Measurements from ENCODE around the gene LTF. TPM values are rescaled to one million over a fixed set of nuclear protein-coding genes. Genes with fewer than 3 reads are reported as not detected.
A peak's percentile ranks its signal among the peaks of the same experiment; 100 is the strongest.

The LTF gene
- total and polyA plus RNA-seq, 9 of the 15 experiments (the other 6 are each of a cell fraction or from before 2014, with no cell fraction given), result 0.07 TPM; not detected in 8

- TF ChIP-seq CBX2 (IDR thresholded peaks at IDR 0.05; ENCODE audit: insufficient read depth, low read length, poor library complexity, severe bottlenecking) (no peak), L3MBTL2 (IDR thresholded peaks at IDR 0.05) (peak; percentile 92), ZNF830 (CRISPR knock-in tag; IDR thresholded peaks at IDR 0.05) (no peak), CC2D1A (IDR thresholded peaks at IDR 0.05) (no peak), CTBP1 (IDR thresholded peaks at IDR 0.05; ENCODE audit: borderline replicate concordance) (peak; percentile 27; the same call in 1 of the 2 replicates), TOE1 (IDR thresholded peaks at IDR 0.05; ENCODE audit: borderline replicate concordance) (0 out of 2 replicates have a peak, but pooled peaks have one; percentile 22), TOE1 (CRISPR knock-in tag; IDR thresholded peaks at IDR 0.05; ENCODE audit: borderline replicate concordance, low read depth) (no peak), PTTG1 (tag; IDR thresholded peaks at IDR 0.05; ENCODE audit: low read depth) (no peak), ZNF354B (CRISPR knock-in tag; IDR thresholded peaks at IDR 0.05) (no peak), ATF1 (CRISPR knock-in tag; IDR thresholded peaks at IDR 0.05) (no peak), ATF1 (tag; IDR thresholded peaks at IDR 0.05) (0 out of 2 replicates have a peak, but pooled peaks have one; percentile 11), ZNF239 (CRISPR knock-in tag; IDR thresholded peaks at IDR 0.05) (no peak), NBN (IDR thresholded peaks at IDR 0.05; ENCODE audit: low read depth) (0 out of 2 replicates have a peak, but pooled peaks have one; percentile 40), NCOA4 (IDR thresholded peaks at IDR 0.05; ENCODE audit: partially characterized antibody) (no peak), NCOA2 (IDR thresholded peaks at IDR 0.05; ENCODE audit: partially characterized antibody in 2 of 2) (no peak), NR2C2 (CRISPR knock-in tag; IDR thresholded peaks at IDR 0.05) (no peak), NR2C2 (tag; IDR thresholded peaks at IDR 0.05) (peak; percentile 88), ARNT (IDR thresholded peaks at IDR 0.05) (peak in 1 of 2 experiments; percentile 93; a peak in 2 of 4 replicates), ZBTB43 (CRISPR knock-in tag; IDR thresholded peaks at IDR 0.05) (no peak), ATF3 (IDR thresholded peaks at IDR 0.05) (peak; percentile 70), ATF3 (CRISPR knock-in tag; conservative IDR thresholded peaks at IDR 0.05) (no peak), ARID1B (IDR thresholded peaks at IDR 0.05) (peak; percentile 40; the same call in 1 of the 2 replicates), ELK3 (CRISPR knock-in tag; IDR thresholded peaks at IDR 0.05) (no peak), MNT (conservative IDR thresholded peaks at IDR 0.05) (peak; percentile 63 to 71; a peak in 3 of 4 replicates)
Measured at GRCh38 chr3:46393554-46394434, 70.9 kb downstream of the LTF start (continued).

Data from K562 (cell line).